HepG2 (cell line): ENCODE results near the gene TEAD1. TPM values are rescaled to one million over a fixed set of nuclear protein-coding genes. Genes with fewer than 3 reads are reported as not detected.

Experiments used
- ARNT ChIP-seq: fragments of 450-650 bp; IDR thresholded peaks from 2 replicates; pipeline ENCODE4 v1.6.1; 2017
- ARNT2 ChIP-seq: sonication (generic); formaldehyde crosslinking; IDR thresholded peaks from 2 replicates; pipeline ENCODE4 v1.8.0; 2022; ENCODE audit warnings: mild to moderate bottlenecking, low read depth, missing genetic modification reagents, moderate library complexity
- ATF7 ChIP-seq, 2 experiments: fragments of 450-650 bp in 1 of 2; sonication (generic) in 1 of 2; formaldehyde crosslinking in 1 of 2; IDR thresholded peaks; 2 replicates each; pipeline versions ENCODE4 v1.4.0 to v1.6.1; 2016 to 2020; ENCODE audit warnings: antibody characterized with exemption in 1 of 2, mild to moderate bottlenecking in 1 of 2, missing genetic modification reagents in 1 of 2
- CENPX ChIP-seq: sonication (generic); formaldehyde crosslinking; IDR thresholded peaks from 2 replicates; pipeline ENCODE4 v1.9.0; 2021; ENCODE audit warnings: mild to moderate bottlenecking, missing genetic modification reagents, moderate library complexity
- PHF21A ChIP-seq: sonication (generic); formaldehyde crosslinking; IDR thresholded peaks from 2 replicates; pipeline ENCODE4 v1.5.0; 2020; ENCODE audit warnings: mild to moderate bottlenecking, missing genetic modification reagents
- RORA ChIP-seq: sonication (generic); formaldehyde crosslinking; IDR thresholded peaks from 2 replicates; pipeline ENCODE4 v1.5.0; 2020; ENCODE audit warnings: mild to moderate bottlenecking, missing genetic modification reagents, moderate library complexity
- SATB2 ChIP-seq: sonication (generic); formaldehyde crosslinking; IDR thresholded peaks from 2 replicates; pipeline ENCODE4 v1.5.0; 2020; ENCODE audit warnings: missing genetic modification reagents
- SNAPC4 ChIP-seq: sonication (generic); formaldehyde crosslinking; IDR thresholded peaks from 2 replicates; pipeline ENCODE4 v1.4.0; 2020; ENCODE audit warnings: mild to moderate bottlenecking, missing genetic modification reagents
- TOPORS ChIP-seq: sonication (generic); formaldehyde crosslinking; IDR thresholded peaks from 2 replicates; pipeline ENCODE4 v1.8.0; 2023; ENCODE audit warnings: mild to moderate bottlenecking, missing genetic modification reagents
- ZNF143 ChIP-seq: sonication (generic); formaldehyde crosslinking; IDR thresholded peaks from 2 replicates; pipeline ENCODE4 v1.4.0; 2020; ENCODE audit warnings: missing genetic modification reagents
- ZNF34 ChIP-seq: sonication (generic); formaldehyde crosslinking; IDR thresholded peaks from 2 replicates; pipeline ENCODE4 v1.4.0; 2020; ENCODE audit warnings: mild to moderate bottlenecking, missing genetic modification reagents, borderline replicate concordance
- ZNF547 ChIP-seq: sonication (generic); formaldehyde crosslinking; IDR thresholded peaks from 2 replicates; pipeline ENCODE4 v1.5.1; 2020; ENCODE audit warnings: mild to moderate bottlenecking, missing genetic modification reagents
- ZNF615 ChIP-seq: sonication (generic); formaldehyde crosslinking; IDR thresholded peaks from 2 replicates; pipeline ENCODE4 v1.5.0; 2020; ENCODE audit warnings: mild to moderate bottlenecking, missing genetic modification reagents, borderline replicate concordance
- polyA plus RNA-seq, 8 experiments: library from polyadenylated mRNA; depleted of rRNA in 3 of 8; stranded (reverse) in 7 of 8; unstranded in 1 of 8; fragments of >200 nt; fragmentation: Illumina TruSeq in 4 of 8; extraction: Trizol in 4 of 8; gene quantifications; 2 replicates each; pipeline versions ENCODE4 v1.2.1 to v1.2.3, GENCODE V29; 2011 to 2016; ENCODE audit warnings: low read depth in 4 of 8, missing spikeins in 1 of 8, mixed read lengths in 1 of 8; ENCODE audit not compliant: insufficient read depth in 1 of 8
- total RNA-seq, 5 experiments: library from RNA; depleted of rRNA; stranded (reverse); fragments of >200 nt; fragmentation: Illumina TruSeq; extraction: Trizol; gene quantifications; 2 replicates each; pipeline ENCODE4 v1.2.3, GENCODE V29; 2016; ENCODE audit warnings: low read depth in 1 of 5

TEAD1 gene
- total and polyA plus RNA-seq, 2 of the 13 experiments (the other 11 are each of a cell fraction or from before 2014, with no cell fraction given): 20.1 to 30.5 TPM

GRCh38 chr11:12941671-12942070 is 267.4 kb downstream of the TEAD1 start (continued):
- TF ChIP-seq ZNF615 (CRISPR knock-in tag): no peak
- TF ChIP-seq PHF21A (CRISPR knock-in tag): no peak
- no peak for TF ChIP-seq ZNF143 (CRISPR knock-in tag)
- no peak for TF ChIP-seq ZNF547 (CRISPR knock-in tag)
- TF ChIP-seq SNAPC4: no peak
- no peak for TF ChIP-seq TOPORS
- TF ChIP-seq ARNT: no peak
- TF ChIP-seq CENPX: no peak
- no peak for TF ChIP-seq SATB2 (CRISPR knock-in tag)
- no peak for TF ChIP-seq ZNF34 (CRISPR knock-in tag)
- no peak for TF ChIP-seq ARNT2 (CRISPR knock-in tag)
- TF ChIP-seq ATF7 (IDR thresholded peaks at IDR 0.05): no peak
- TF ChIP-seq ATF7 (CRISPR knock-in tag; IDR thresholded peaks at IDR 0.05): no peak
- TF ChIP-seq RORA (CRISPR knock-in tag): no peak
- TF ChIP-seq, all 625 proteins: peak for 0
